Brain microvascular endothelial cell (primary cell): ENCODE measurements around the gene SLC13A4.
A peak's percentile ranks its signal among the peaks of the same experiment; 100 is the strongest.

Source experiments
- DNase-seq: peaks from one replicate; pipeline ENCODE4 v3.0.0-alpha.2; 2020
- H3K27ac ChIP-seq: fragments of 250-450 bp; sonication (Bioruptor Pico); 2 replicates; pipeline ENCODE4 v1.5.1; 2020; ENCODE audit warnings: mild to moderate bottlenecking, moderate library complexity
- H3K27me3 ChIP-seq: fragments of 250-450 bp; sonication (Bioruptor Pico); replicated peaks from 2 replicates; pipeline ENCODE4 v1.5.1; 2020; ENCODE audit warnings: mild to moderate bottlenecking
- H3K36me3 ChIP-seq: fragments of 250-450 bp; sonication (Bioruptor Pico); replicated peaks from 2 replicates; pipeline ENCODE4 v1.5.1; 2020; ENCODE audit warnings: mild to moderate bottlenecking
- H3K4me3 ChIP-seq: 2 replicates; pipeline ENCODE4 v1.5.1; 2011; ENCODE audit warnings: low read depth, mild to moderate bottlenecking, control low read depth, low read length, moderate library complexity
- CTCF ChIP-seq: IDR thresholded peaks from 2 replicates; pipeline ENCODE4 v1.5.1; 2011; ENCODE audit warnings: low read depth, mild to moderate bottlenecking, moderate library complexity, low read length, control low read depth, inconsistent platforms; ENCODE audit errors: missing control alignments
- in situ Hi-C: cut with HindIII; loops from 2 replicates; pipeline ENCODE4 v1.10.0; 2017; ENCODE audit warnings: low sequenced_read_pairs, low pct_ligation_motif_present

The SLC13A4 gene

DNA sequence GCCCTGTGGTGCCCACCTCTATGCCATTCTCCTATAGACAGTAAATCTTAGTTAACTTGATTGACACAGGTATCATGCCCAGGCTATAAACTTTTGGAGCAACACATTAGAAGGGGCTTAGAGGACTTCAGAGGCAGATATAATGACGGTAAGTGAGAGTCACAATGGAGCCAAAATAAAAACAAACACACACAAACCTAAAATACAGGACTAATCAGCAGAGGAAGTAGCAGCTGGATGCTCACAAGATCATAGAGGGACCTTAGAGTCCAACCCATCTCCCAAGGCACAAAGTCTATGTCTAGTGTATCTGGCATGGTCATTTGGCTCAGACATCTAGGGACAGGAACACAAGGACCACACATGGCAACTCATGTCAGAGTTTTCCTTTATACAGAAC lies 12.3 kb downstream of the SLC13A4 start:
- in situ Hi-C loops, result no loop called here
- Histone ChIP-seq H3K27me3 (no peaks in the 10 kb centered on the region), H3K36me3 (no peaks in the 10 kb centered on the region), H3K27ac (no peak overlapping the region), H3K4me3 (no peak overlapping the region)
- no peak for TF ChIP-seq CTCF
- DNase-seq, result no peak

- no peaks in the 10 kb centered on the region for H3K36me3 ChIP-seq
- no peak for TF ChIP-seq CTCF
- no peak for DNase-seq
- H3K27ac ChIP-seq, result no peak overlapping the region
- H3K27me3 ChIP-seq, result no peaks in the 10 kb centered on the region
- in situ Hi-C loops, result no loop called here
- no peak overlapping the region for H3K4me3 ChIP-seq
These were observed 12.9 kb downstream of the SLC13A4 start for GRCh38 chr7:135715055-135715522.

DNA sequence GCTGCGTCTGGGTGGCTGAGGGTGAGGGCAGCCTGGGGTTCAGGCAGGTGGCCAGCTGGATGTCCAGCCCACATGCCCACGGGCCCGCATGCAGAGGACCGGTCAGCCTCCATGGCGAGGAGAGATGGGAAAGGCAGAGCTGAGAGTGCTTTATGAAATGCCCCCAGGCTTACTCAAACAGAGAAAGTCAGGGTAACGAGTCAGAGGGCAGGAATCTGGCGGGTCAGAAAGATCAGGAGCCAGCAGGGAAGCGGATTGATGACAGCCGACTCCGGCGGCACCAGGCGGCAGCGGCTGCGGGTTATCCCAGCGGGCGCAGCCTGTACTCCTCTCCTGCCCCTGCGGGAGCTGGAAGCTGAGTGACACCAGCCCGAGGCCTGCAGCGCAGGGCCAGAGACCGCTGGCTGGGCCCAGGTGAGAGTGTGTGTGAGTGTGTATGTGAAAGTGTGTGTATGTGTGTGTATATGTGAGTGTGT lies 13.4 kb downstream of the SLC13A4 start:
- no peak for TF ChIP-seq CTCF
- DNase-seq, result peak; percentile 58
- Histone ChIP-seq H3K27ac (no peak overlapping the region), H3K27me3 (no peaks in the 10 kb centered on the region), H3K36me3 (no peaks in the 10 kb centered on the region), H3K4me3 (no peak overlapping the region)
- in situ Hi-C loops, result no loop called here

GRCh38 chr7:135713836-135714470 lies 14.0 kb downstream of the SLC13A4 start:
- Histone ChIP-seq H3K36me3 (no peaks in the 10 kb centered on the region), H3K27ac (no peak overlapping the region), H3K4me3 (no peak overlapping the region), H3K27me3 (no peaks in the 10 kb centered on the region)
- DNase-seq, result no peak
- TF ChIP-seq CTCF, result no peak
- in situ Hi-C loops, result no loop called here

- TF ChIP-seq CTCF, result no peak
- no peaks in the 10 kb centered on the region for H3K27me3 ChIP-seq
- no peak for DNase-seq
- no peak overlapping the region for H3K4me3 ChIP-seq
- no peaks in the 10 kb centered on the region for H3K36me3 ChIP-seq
- H3K27ac ChIP-seq, result no peak overlapping the region
- in situ Hi-C loops, result no loop called here
These were observed 15.2 kb downstream of the SLC13A4 start for GRCh38 chr7:135712796-135713195.

GRCh38 chr7:135712182-135712782 lies 15.7 kb downstream of the SLC13A4 start:
- Histone ChIP-seq H3K4me3 (no peak overlapping the region), H3K27me3 (no peaks in the 10 kb centered on the region), H3K27ac (no peak overlapping the region), H3K36me3 (no peaks in the 10 kb centered on the region)
- DNase-seq, result no peak
- no peak for TF ChIP-seq CTCF
- in situ Hi-C loops, result no loop called here
